ENCODE measurements around the gene GALNT10. TPM values are rescaled to one million over a fixed set of nuclear protein-coding genes. Genes with fewer than 3 reads are reported as not detected.

Gene GALNT10
- total RNA-seq, 2 donors from 2014 or later, result 21.7 to 27.1 TPM

DNA sequence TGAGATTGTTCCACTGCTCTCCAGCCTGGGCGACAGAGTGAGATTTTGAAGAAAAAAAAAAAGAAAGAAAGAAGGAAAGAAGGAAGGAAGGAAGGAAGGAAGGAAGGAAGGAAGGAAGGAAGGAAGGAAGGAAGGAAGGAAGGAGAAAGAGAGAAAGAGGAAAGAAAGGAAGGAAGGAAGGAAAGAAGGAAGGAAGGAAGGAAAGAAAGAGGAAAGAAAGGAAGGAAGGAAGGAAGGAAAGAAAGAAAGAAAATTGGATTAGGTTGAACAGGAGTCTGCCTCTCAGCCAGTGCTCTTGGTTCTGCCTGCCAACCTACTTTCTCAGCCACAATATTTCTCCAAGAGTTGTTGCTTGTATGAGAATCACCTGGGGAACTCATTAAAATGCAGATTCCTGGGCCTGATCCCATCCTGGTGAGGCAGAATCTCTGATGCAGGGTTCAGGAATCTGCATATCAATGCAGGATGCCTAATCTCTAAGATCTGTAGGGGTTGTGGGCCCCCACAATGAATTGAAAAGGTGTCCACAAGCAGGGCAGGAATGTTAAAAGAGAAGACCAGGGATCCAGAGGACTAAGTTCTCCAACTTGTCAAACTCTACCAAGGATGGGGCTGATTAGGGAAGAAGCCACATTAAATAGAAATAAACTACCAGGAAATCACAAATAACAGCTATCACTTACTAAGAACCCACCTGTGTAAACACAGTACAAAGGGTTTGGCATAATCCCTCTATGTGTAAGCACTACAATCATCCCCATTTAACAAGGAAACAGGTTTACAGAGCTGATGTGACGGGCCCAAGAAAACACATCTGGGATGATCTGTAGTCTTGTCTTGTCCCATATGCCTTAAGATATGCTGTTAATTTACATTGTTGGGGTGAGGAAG, 23.4 kb upstream of the GALNT10 start:
- 46% methylated on average over 2 of the region's 2 CpGs for WGBS
- no peaks in the 10 kb centered on the region for H3K9me3 ChIP-seq
- intact Hi-C loops (cut with DNase I), result no loop called here
- H3K36me3 ChIP-seq, result no peaks in the 10 kb centered on the region
- no peak for DNase-seq (ENCODE audit: low spot score)
- H3K4me1 ChIP-seq (replicated peaks), result no peaks in the 10 kb centered on the region
- H3K4me3 ChIP-seq, result no peak overlapping the region
- H3K27ac ChIP-seq, result no peak overlapping the region
- TF ChIP-seq, protein P1, sequence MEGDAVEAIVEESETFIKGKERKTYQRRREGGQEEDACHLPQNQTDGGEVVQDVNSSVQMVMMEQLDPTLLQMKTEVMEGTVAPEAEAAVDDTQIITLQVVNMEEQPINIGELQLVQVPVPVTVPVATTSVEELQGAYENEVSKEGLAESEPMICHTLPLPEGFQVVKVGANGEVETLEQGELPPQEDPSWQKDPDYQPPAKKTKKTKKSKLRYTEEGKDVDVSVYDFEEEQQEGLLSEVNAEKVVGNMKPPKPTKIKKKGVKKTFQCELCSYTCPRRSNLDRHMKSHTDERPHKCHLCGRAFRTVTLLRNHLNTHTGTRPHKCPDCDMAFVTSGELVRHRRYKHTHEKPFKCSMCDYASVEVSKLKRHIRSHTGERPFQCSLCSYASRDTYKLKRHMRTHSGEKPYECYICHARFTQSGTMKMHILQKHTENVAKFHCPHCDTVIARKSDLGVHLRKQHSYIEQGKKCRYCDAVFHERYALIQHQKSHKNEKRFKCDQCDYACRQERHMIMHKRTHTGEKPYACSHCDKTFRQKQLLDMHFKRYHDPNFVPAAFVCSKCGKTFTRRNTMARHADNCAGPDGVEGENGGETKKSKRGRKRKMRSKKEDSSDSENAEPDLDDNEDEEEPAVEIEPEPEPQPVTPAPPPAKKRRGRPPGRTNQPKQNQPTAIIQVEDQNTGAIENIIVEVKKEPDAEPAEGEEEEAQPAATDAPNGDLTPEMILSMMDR (IDR thresholded peaks at IDR 0.05), result no peak
- no peak for TF ChIP-seq POLR2A (IDR thresholded peaks at IDR 0.05)
- TF ChIP-seq POLR2AphosphoS5 (IDR thresholded peaks at IDR 0.05), result no peak
- no peaks in the 10 kb centered on the region for H3K27me3 ChIP-seq (replicated peaks; ENCODE audit: insufficient read depth)

DNA sequence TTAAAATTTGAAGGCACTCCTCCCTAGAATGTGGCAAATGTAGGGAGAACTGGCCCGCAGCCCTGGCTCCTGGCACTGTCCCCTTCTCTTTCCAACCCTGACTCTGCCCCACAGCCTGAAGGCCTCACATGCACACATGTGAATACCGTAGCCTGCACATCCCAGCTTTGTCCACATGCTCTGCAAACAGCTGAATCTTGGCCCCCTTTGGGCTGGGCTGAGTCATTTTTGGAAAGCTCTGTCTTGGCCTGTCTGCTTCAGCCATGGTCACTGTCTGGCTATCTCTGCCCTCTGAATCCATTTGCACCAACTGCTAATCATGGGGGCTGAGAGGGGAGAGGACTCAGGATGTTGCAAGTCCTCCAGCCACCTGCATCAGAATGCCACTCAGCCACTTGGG, 22.1 kb upstream of the GALNT10 start:
- H3K27me3 ChIP-seq (replicated peaks; ENCODE audit: insufficient read depth), result no peaks in the 10 kb centered on the region
- H3K36me3 ChIP-seq, result no peaks in the 10 kb centered on the region
- DNase-seq (ENCODE audit: low spot score), result no peak
- H3K27ac ChIP-seq, result no peak overlapping the region
- no peak overlapping the region for H3K4me3 ChIP-seq
- TF ChIP-seq POLR2AphosphoS5 (IDR thresholded peaks at IDR 0.05) (no peak), POLR2A (IDR thresholded peaks at IDR 0.05) (no peak)
- TF ChIP-seq, protein P1 (IDR thresholded peaks at IDR 0.05), result no peak
- H3K4me1 ChIP-seq (replicated peaks), result no peaks in the 10 kb centered on the region
- no peaks in the 10 kb centered on the region for H3K9me3 ChIP-seq
- intact Hi-C loops (cut with DNase I), result no loop called here
- 77% methylated on average over 2 of the region's 2 CpGs for WGBS

DNA sequence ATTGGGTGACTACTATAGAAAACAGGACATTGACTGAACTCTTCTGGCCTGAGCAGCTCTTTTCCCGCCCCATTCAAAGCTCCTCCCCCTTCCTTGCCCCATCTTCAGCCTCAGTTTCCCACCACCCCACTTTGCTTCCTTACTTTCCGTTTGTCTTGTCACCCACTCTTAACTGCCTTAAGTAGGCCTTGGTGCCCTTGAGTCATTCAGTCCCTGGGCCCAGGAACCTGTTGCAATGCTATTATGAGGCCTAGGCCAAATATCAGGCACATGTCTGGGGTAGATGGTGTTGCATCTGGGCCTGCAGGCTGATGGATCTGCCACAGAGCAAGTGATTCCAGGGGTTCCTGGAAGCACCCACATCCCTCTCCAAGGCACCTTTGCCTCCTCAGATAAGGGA, 17.7 kb upstream of the GALNT10 start:
- H3K36me3 ChIP-seq, result no peaks in the 10 kb centered on the region
- intact Hi-C loops (cut with DNase I), result no loop called here
- WGBS, result 98% methylated on average over 2 of the region's 2 CpGs
- H3K9me3 ChIP-seq, result no peaks in the 10 kb centered on the region
- TF ChIP-seq POLR2AphosphoS5 (IDR thresholded peaks at IDR 0.05), result no peak
- TF ChIP-seq POLR2A (IDR thresholded peaks at IDR 0.05), result no peak
- TF ChIP-seq, protein P1 (IDR thresholded peaks at IDR 0.05), result no peak
- no peaks in the 10 kb centered on the region for H3K27me3 ChIP-seq (replicated peaks; ENCODE audit: insufficient read depth)
- H3K27ac ChIP-seq, result no peak overlapping the region
- DNase-seq (ENCODE audit: low spot score), result no peak
- H3K4me3 ChIP-seq, result no peak overlapping the region
- H3K4me1 ChIP-seq (replicated peaks), result no peaks in the 10 kb centered on the region

- Histone ChIP-seq H3K9me3 (no peaks in the 10 kb centered on the region), H3K27me3 (replicated peaks; ENCODE audit: insufficient read depth) (no peaks in the 10 kb centered on the region), H3K4me3 (no peak overlapping the region), H3K27ac (no peak overlapping the region), H3K4me1 (replicated peaks) (no peaks in the 10 kb centered on the region), H3K36me3 (no peaks in the 10 kb centered on the region)
- intact Hi-C loops (cut with DNase I), result no loop called here
- no peak for DNase-seq (ENCODE audit: low spot score)
- 80% methylated on average over 1 of the region's 1 CpG for WGBS
- TF ChIP-seq, protein P1 (IDR thresholded peaks at IDR 0.05), result no peak
- TF ChIP-seq POLR2A (IDR thresholded peaks at IDR 0.05), result no peak
- TF ChIP-seq POLR2AphosphoS5 (IDR thresholded peaks at IDR 0.05), result no peak
These were observed 16.4 kb upstream of the GALNT10 start for GRCh38 chr5:154174091-154174490.

GRCh38 chr5:154176181-154176580, 14.4 kb upstream of the GALNT10 start:
- no peaks in the 10 kb centered on the region for H3K36me3 ChIP-seq
- H3K4me3 ChIP-seq, result no peak overlapping the region
- H3K4me1 ChIP-seq (replicated peaks), result no peaks in the 10 kb centered on the region
- TF ChIP-seq POLR2A (IDR thresholded peaks at IDR 0.05), result no peak
- TF ChIP-seq, protein P1 (IDR thresholded peaks at IDR 0.05), result no peak
- TF ChIP-seq POLR2AphosphoS5 (IDR thresholded peaks at IDR 0.05), result peak; percentile 52
- WGBS, result 10% methylated on average over 2 of the region's 2 CpGs
- H3K27ac ChIP-seq, result no peak overlapping the region
- intact Hi-C loops (cut with DNase I), result no loop called here
- no peaks in the 10 kb centered on the region for H3K27me3 ChIP-seq (replicated peaks; ENCODE audit: insufficient read depth)
- no peaks in the 10 kb centered on the region for H3K9me3 ChIP-seq
- peak; percentile 34 for DNase-seq (ENCODE audit: low spot score)
